NAMALWA (cell line): ENCODE data around the gene KDM2B.
A peak's percentile ranks its signal among the peaks of the same experiment; 100 is the strongest.

ENCODE experiments used
- DNase-seq: peaks from one replicate; pipeline ENCODE4 v3.0.0-alpha.2; 2015; ENCODE audit warnings: low spot score

KDM2B gene

DNA sequence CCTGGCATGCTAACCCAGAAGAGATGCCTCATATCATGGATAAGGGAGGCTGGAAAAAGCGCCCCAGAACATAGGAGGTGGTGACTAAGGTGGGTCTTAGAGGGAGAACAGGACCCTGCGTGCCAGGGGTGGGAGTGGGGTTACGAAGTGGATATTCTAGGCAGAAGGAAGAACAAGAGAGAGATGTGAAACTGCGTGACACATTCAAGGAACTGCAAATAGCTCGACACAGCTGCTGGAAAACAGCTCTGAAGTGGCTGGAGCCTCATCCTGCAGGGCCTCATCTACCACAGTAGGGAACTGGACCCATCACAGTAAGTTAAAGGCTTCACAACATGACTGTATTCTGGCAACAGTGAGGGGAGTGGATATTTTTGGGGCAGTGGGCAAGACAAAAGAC, 119.8 kb downstream of the KDM2B start:
- no peak for DNase-seq

DNA sequence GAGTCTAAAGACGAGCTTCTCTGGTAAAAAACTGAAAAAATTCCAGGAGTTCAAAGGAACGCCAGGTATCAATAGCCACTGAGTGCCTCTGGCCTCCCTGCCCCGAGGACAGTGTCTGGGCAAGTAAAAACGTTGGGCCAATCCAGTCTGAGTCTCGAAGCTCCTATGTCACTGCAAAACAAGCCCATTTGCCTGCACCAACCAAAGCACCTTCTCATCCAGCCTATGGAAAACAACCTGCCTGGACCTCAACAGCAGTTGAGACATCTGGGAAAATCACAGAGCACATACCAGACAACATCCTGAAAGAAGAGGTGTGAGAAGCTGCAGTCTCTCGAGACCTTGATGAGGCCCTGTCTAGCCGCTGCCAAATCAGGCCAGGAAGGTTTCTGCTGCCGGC, 124.3 kb downstream of the KDM2B start:
- no peak for DNase-seq

DNA sequence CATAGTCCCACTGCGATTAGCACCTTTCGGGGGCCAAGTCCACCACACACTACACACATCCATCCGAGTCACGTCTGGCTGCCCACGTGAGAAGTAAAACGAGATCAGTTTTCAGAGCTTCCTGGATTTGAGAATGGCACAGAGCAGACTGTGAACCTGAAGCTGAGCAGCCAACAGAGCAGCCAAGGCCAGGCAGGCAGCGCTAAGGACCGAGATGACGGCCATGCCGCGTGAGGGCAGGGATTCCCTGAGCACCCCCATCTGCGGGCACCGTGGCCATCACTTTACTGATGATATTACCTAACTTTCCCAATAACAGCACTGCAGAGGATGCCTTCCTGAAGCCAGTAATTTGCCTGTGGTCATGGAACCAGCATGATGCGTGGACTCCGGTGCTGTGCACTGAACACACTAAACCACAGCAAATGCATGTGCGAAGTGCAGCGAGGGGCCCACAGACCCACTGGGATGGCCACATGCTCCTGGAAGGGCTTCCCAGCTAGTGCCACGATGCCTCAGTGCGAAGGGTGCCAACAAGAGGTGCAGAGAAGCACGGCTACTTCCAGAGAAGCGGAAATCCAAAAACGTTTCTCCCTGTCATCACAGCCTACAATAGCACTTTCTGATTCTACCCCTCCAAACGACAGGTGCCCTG, 124.9 kb downstream of the KDM2B start:
- DNase-seq = no peak

DNA sequence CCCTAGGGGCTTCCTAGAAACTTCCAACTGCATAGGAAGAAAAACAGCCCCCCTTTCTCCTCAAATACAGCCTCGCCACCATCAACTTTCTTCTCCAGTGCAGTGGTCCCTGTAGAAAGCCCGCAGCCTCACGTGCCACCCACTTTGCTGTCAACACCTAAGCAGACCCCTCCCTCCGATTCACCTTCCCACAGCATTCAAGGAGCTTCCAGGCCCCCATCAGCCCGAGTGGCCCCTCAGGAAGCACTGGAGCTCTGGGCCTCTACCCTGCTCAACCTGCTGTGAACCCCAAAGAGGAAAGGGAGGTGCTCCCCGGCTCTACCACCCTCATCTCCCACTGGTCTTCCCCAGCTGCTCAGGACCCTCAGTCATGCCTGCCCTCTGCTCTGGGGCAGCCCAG, 125.9 kb downstream of the KDM2B start:
- DNase-seq = no peak

DNA sequence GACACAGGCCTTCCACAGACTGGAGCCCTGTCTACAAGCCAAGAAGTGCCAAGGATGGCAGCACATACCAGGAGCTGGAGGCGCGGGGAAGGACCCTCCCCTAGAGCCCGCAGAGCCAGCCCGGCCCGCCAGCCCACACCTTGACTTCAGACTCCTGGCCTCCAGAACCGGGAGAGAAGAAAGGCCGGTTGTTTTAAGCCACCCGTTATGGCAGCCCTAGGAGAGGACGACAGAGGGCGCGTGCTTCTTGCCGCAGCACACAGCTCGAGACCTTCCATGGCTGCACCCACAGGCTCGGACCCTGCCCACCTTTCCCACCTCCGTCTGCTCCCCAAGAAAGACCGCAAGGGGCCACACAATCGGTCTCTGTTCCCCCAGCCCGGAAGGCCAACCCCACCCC, 127.2 kb downstream of the KDM2B start:
- no peak for DNase-seq

DNA sequence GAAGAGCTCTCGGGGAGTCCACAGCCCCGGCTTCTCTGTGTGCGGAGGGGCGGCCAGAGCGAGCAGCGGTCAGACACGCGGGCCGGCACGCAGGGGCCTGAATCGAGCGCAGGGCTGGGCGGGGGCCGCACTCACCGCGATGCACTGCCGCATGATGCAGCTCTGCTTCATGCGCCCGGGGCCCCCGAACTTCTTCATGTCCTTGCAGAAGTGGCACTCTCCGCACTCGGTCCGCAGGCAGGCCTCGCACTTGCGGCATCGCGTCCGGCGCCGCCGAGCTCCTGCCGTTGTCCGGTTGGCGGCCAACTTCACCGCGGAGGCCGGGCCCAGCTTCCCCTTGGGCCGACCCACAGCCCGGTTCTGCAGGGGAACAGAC, 127.8 kb downstream of the KDM2B start:
- DNase-seq = no peak

DNA sequence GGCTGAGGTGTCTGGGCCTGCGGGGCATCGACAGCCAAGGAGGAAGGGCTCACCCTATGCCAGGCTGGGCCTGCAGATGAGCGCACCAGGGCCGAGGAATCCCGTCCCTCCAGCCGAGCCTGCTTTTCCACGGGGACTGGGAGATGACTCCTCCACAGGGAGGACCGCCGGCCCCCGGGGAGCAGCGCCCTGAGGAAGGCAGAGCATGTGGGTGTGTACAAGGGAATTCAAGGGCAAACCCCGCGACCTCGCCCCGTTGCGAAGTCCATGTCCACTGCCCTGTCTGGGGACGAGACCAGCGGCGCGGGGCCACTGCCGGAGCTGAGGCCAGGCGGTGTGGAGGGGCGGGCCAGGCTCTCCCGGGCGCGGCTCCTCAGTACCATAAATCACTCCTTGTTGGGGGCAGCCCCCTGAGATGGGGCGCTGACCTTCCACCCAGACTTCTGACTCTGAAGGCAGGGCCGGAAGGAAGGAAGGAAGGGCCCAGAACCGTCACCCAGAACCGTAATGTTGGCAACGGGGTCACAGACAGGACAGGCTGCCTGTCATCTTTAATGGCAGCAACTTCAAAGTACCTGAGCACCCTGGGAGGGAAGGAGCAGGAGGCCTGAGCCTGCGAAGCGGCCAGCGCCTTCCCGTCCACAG, 128.4 kb downstream of the KDM2B start:
- DNase-seq = no peak

DNA sequence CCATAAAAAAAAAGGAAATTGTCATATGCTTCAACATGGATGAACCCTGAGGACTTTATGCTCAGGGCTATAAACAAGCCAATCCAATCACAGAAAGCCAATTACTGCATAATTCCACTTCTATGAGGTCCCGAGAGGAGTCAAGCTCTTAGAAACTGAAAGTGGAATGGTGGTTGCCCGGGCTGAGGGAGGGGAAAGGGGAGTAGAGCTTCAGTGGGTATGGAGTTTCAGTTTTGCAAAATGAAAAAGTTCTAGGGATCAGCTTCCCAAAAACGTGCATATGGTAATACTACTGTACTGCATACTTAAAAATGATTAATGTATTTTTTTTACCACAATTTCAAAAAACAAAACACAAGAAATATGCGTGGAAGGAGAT, 128.9 kb downstream of the KDM2B start:
- no peak for DNase-seq

DNA sequence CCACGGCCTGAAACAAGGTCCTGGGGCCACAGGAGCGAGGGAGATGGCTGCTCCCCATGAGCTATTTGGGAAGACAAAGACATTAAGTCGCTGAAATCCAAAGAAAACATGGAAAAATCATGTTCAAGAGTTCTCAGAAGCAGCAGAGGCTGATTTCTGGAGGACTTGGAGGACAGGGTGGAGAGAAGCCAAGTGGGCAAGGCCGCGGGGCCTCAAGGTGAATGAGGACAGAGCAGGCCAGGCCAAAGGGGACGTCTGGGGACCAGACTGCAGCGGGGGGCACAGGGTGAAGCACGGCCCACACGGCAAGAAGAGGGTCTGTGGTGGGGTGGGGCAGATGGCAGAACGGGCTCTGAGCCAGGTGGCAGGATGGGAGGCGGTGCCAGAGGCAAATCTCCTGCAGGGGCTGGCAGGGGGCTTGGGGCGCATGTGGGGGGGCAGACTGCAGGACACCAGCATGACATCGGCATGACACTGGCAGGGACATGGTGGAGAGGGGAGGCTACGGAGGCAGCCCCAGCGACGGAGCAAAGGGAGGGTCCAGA, 132.0 kb downstream of the KDM2B start:
- no peak for DNase-seq

DNA sequence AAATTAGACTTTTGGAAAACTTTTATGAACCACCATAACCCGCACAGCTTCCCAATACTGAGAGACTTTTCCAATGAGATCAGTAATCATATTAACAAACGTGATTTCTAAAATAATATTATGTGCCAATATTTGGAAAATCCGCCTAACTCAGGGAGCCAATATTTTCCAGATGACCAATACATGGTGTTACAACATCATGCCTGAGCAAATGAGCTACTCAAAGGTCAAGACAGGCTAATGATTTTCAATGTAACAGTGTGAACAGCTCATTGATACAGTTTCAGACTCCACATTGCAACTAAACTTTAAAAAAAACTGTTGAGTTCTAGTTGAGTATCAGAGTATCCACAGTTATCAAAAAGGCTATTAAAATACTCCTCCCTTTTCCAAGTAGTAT, 134.1 kb downstream of the KDM2B start:
- DNase-seq = no peak

DNA sequence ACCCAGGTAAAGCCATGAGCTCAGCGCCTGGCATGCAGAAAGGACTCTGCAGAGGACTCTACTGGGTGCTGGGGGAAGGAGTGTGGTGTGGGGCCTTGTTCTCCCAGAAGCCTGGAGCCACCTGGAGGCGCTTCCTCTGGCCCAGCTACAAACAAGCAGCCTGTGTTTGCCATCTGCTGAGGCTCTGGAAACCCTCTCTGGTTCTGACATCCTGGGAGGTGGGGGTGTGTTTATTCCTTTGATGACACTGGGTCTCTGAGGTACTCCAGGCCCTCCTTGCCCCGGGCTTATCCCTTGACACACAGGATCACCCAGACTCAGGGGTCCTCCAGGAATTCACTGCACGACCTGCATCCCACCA, 136.0 kb downstream of the KDM2B start:
- DNase-seq = no peak

DNA sequence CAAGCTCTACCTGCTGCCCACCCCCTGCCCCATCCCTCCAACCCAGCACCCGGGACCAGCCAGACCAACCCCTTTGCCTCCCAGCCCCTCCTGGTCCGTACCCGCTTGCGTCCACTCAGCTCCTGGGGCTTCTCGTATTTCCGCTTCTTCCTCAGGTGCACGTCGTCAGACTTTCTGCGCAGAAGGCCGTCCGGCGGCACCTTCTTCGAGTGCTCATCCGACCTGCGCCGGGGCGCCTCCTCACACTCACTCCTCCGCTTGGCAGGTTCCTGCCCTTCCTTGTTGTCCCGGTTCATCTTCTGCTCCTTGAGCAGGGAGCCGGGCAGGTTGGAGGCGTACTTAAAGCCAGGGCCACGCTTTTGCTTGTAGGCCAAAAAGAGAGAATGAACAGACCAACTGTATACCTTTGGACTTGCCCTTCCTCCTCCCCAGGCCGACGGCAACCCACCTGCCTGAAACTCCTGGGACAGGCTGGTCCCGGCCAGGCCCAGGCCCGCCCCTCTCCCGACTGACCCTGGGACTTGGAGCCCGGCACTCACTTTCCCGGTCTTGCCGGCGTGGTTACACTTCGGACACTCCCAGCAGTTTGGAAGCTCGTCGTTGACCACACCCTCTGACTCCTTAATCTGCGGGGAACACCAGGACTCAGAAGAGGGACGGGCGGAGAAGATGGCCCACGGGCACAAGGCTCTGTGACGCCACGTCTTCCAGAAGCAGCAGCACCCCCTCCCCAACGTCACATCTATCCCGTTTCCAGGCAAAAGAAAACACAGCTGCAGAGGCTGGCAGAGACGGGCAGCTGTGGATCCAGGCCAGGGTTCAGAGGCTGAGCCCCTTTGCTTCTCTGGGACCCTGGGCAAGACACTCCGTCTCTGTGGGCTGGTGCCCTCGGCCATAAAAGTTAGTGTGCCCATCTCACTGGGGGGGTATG, 136.6 kb downstream of the KDM2B start:
- DNase-seq = no peak

DNA sequence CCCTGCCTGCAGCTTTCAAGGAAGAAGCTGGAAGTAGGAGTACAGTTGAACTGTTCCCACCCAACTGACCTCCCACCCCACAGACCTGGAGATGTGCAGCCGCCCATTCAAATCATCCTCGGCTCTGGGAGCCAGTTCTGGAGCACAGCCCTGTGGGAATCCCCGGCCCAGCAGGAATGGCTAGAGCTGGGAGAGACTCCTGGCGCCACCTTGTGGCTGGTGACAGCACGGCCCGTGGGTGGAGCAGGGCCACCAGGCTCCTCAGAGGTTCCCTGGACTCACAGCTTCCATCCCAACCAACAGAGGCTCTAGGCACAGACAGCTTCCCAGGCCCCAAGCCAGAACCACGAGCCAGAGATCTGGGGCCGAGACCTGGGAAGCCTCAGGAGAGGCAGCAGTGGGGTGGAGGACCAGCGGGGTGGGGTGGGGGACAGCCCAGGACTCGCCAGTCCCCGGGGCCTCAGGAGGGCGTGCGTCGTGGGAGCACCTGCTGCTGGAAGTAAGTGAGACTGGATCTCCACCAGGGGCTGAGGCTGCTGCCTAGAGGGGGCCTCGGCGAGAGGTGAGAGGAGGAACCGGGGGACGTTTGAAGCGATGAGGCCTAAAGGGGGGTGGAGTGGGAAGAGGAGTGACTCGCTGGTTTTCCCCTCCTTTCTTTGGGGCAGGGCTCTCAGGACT, 137.5 kb downstream of the KDM2B start:
- DNase-seq = peak; percentile 55

DNA sequence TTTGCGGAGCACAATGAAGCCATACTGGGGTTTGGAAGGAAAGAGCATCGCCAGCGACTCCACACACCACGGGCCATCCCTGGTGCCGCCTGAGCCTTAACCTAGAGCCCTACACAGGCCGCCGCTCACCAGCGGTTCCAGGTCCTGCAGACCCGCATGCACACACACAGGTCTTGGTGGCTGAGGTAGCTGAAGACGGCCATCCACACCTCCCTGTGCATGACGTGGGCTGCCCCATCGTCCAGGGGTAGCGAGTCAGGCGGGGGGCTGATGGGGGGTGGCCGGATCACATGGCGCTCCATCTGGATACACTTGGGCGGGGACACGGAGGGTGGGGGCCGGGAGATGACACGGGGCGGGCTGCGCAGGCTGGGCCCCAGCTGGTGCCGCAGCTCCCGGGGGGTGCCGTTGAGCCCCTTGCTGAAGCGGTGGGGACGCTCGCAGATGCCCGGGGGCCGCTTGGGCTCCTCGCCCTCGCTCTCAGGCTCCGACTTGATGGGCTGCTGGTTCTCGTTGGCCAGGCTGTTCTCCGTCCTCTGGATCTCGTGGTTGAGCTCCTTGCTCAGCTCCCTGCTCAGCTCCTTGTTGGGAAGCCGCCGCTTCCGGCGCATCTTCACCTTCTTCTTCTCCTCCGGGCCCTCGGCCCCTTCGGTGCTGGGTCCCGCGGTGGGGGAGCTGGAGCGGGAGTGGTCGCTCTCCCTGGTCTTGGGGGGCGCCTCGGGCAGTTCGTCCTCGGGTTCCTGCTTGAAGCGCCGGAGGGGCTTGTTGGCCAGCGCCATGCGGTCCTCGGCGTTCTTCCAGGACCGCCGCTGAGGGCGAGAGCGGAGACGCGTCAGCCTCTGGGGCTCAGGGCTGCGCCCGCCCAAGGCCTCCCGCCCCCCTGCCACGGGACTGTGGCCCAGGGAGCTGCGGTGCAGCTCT, 138.5 kb downstream of the KDM2B start:
- no peak for DNase-seq

DNA sequence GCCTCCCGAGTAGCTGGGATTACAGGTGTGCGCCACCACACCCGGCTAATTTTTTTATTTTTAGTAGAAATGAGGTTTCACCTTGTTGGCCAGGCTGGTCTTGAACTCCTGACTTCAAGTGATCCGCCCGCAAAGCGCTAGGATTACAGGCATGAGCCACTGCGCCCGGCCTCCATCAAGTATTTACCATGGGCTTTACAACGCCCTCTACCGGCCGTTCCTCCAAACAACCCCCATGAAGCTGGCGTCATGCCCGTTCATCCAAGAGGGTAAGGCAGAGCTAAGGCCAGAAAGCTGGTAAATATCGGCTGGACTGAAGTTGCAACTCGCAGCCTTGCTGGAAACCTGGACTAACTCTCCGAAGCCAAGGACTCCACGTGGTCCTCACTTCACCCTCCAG, 139.3 kb downstream of the KDM2B start:
- DNase-seq = no peak

DNA sequence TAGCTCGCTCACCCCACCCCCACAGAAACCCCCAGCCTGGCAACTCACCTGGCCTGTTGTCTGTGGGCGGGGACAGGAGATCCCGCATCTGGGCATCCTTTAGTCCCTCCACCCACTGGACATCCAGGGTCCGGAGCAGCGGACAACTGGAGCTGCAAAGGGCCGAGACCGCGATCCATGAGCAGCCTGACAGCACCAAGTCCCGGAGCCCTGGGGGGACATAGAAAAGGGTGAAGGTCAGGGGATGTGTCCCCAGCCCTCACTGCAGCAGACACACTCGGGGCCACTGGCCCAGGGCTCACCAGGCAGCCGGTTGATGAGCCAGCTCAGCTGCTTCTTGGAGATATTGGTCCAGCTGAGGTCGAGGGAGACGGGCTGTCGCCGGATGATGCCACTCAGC, 140.1 kb downstream of the KDM2B start:
- no peak for DNase-seq

DNA sequence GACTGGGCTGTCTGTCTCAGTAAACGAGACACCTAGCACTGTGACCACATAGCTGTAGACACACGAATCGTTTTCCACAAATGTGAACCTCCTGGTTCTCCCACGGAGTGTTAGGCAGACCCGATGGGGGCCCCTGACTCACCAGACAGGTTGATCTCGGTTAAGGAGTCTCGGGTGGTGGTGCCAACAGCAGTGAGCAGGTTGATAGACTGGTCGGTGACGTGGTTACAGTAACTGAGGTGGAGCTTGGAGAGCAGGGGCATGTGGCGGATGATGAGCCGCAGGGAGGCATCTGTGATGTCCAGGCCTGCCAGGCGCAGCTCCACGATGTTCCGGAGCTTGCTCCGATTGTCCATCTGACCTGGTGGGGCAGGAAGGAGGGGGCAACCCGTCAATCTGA, 141.1 kb downstream of the KDM2B start:
- DNase-seq = no peak

DNA sequence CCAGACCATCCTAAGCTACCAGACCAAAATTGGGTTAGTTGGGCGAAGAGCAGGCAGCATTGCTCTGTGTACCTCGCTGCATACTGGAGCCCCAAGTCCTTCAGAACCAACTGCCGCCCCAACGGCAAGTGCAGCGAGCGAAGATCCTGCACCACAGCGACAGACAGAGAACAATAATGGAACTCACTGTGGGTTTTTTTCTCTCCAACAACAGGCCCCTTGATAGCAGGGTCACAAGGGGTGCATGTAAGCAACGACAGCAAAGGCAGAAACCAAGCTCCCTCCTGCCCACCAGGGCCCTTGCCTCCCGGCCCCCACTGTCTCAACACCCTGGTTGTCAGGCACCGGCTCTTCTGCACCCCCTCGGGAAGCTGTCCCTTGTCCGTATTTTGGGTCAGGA, 141.9 kb downstream of the KDM2B start:
- DNase-seq = no peak

DNA sequence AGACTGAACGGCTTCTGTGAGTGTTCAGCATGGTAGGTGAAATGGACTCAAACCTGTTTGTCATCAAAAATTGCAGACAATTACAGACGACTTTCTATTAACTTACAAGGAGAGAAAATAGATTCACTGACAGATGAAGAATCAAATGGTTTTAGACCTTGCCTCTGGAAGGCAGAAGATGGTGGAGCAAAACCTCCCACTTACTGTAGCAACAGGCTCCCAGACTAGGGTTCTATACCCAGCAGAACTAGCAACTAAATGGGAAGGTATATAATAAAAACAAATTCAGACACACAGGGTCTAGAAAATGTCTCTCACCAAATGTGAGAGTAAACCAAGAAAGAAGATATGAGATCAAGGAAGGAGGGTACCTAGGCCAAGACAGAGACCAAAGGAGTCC, 144.1 kb downstream of the KDM2B start:
- no peak for DNase-seq

DNA sequence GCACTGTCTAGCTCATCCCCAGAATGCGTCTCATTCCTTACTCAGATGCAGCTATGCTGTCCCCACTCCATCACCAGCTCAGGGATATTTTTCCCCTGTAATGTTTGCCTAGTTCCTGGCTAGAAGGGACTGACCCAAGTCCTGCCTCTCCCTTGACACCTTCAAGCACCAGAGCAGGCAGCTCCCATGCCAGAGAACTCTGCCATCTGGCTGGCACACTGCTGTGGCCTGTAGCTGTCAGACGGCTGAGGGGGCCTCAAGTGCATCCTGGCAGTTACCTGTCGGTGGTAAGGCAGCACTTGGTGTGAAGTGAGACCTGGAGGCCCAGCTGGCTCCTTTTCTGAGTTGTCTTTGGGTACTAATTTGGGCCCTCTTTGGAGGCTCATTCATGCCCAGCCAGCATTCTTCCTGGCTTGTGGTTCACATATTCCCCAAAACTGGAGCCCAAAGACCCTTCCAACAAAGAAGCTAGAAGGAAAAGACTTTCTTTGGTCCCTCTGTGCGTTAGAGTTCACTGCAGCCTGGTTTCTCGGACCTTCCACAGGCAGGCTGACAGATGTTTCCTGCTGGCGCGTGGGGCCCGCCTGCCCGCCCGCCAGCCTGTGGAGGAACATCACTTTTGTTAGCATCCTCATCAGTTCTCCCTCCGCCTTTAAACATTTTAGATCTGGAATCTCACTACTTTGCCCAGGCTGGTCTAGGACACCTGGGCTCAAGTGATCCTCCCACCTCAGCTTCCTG, 147.9 kb downstream of the KDM2B start:
- DNase-seq = no peak
